Astrocyte (in vitro differentiated cells and primary cell): ENCODE results near the gene DCDC2C. TPM values are rescaled to one million over a fixed set of nuclear protein-coding genes. Genes with fewer than 3 reads are reported as not detected.

Experiments used
- DNase-seq: peaks from one replicate; pipeline ENCODE4 v3.0.0-alpha.2; 2010; ENCODE audit warnings: low read depth
- FAIRE-seq: peaks from 2 replicates; lab custom pipeline; 2011; peaks lifted over from hg19 to GRCh38; lab: Jason Lieb, UNC
- H2AFZ ChIP-seq: 2 replicates; pipeline ENCODE4 v1.6.0; 2012; ENCODE audit warnings: low read depth, low read length, inconsistent platforms
- H3K27ac ChIP-seq: 2 replicates; pipeline ENCODE4 v1.5.1; 2011; ENCODE audit warnings: low read depth, low read length, inconsistent platforms
- H3K27me3 ChIP-seq: 2 replicates; pipeline ENCODE4 v1.6.0; 2011; ENCODE audit warnings: low read length, inconsistent platforms; ENCODE audit not compliant: insufficient read depth
- H3K36me3 ChIP-seq: 2 replicates; pipeline ENCODE4 v1.5.1; 2011; ENCODE audit warnings: low read length, inconsistent platforms; ENCODE audit not compliant: insufficient read depth
- H3K4me1 ChIP-seq: 2 replicates; pipeline ENCODE4 v1.5.1; 2011; ENCODE audit warnings: low read length, inconsistent platforms; ENCODE audit not compliant: insufficient read depth
- H3K4me2 ChIP-seq: 2 replicates; pipeline ENCODE4 v1.6.0; 2012; ENCODE audit warnings: low read length, inconsistent platforms
- H3K4me3 ChIP-seq: 2 replicates; pipeline ENCODE4 v1.5.1; 2011; ENCODE audit warnings: low read depth, mild to moderate bottlenecking, low read length, inconsistent platforms; ENCODE audit not compliant: insufficient read depth
- H3K79me2 ChIP-seq: 2 replicates; pipeline ENCODE4 v1.6.0; 2012; ENCODE audit warnings: mild to moderate bottlenecking, low read length, inconsistent platforms; ENCODE audit not compliant: insufficient read depth
- H3K9ac ChIP-seq: 2 replicates; pipeline ENCODE4 v1.6.0; 2012; ENCODE audit warnings: mild to moderate bottlenecking, low read length, inconsistent platforms
- H3K9me3 ChIP-seq: 2 replicates; pipeline ENCODE4 v1.5.1; 2012; ENCODE audit warnings: low read depth, mild to moderate bottlenecking, low read length, inconsistent platforms; ENCODE audit not compliant: insufficient read depth
- H4K20me1 ChIP-seq: 2 replicates; pipeline ENCODE4 v1.6.0; 2012; ENCODE audit warnings: low read length, inconsistent platforms; ENCODE audit not compliant: insufficient read depth
- H3K27ac Mint-ChIP-seq: one replicate; pipeline ENCODE4 v1.8.0; 2021; ENCODE audit warnings: mild to moderate bottlenecking, mixed read lengths; ENCODE audit not compliant: unreplicated experiment
- H3K27me3 Mint-ChIP-seq: one replicate; pipeline ENCODE4 v1.8.0; 2021; ENCODE audit warnings: low read depth, mixed read lengths; ENCODE audit not compliant: unreplicated experiment
- H3K36me3 Mint-ChIP-seq: one replicate; pipeline ENCODE4 v1.8.0; 2021; ENCODE audit warnings: low read depth, mixed read lengths; ENCODE audit not compliant: unreplicated experiment
- H3K4me1 Mint-ChIP-seq: one replicate; pipeline ENCODE4 v1.8.0; 2021; ENCODE audit warnings: low read depth, mixed read lengths; ENCODE audit not compliant: unreplicated experiment
- H3K4me3 Mint-ChIP-seq: one replicate; pipeline ENCODE4 v1.8.0; 2021; ENCODE audit warnings: mild to moderate bottlenecking, moderate library complexity, mixed read lengths; ENCODE audit not compliant: unreplicated experiment
- H3K9me3 Mint-ChIP-seq: one replicate; pipeline ENCODE4 v1.8.0; 2021; ENCODE audit warnings: mild to moderate bottlenecking, mixed read lengths; ENCODE audit not compliant: unreplicated experiment
- EZH2 ChIP-seq: IDR thresholded peaks from 2 replicates; pipeline ENCODE4 v1.6.1; 2012; ENCODE audit warnings: mild to moderate bottlenecking, low read length, inconsistent platforms; ENCODE audit not compliant: insufficient read depth
- total RNA-seq: library from RNA; stranded (reverse); gene quantifications from 2 replicates; pipeline ENCODE4 v1.2.1, GENCODE V29; 2021
- TF ChIP-seq, protein P1 (sequence below): IDR thresholded peaks from 2 replicates; pipeline ENCODE4 v1.5.1; 2011; ENCODE audit warnings: low read depth, mild to moderate bottlenecking, inconsistent platforms, low read length, moderate library complexity; ENCODE audit not compliant: insufficient read depth

Gene DCDC2C
- total RNA-seq, 1 donor from 2014 or later, result not detected

DNA sequence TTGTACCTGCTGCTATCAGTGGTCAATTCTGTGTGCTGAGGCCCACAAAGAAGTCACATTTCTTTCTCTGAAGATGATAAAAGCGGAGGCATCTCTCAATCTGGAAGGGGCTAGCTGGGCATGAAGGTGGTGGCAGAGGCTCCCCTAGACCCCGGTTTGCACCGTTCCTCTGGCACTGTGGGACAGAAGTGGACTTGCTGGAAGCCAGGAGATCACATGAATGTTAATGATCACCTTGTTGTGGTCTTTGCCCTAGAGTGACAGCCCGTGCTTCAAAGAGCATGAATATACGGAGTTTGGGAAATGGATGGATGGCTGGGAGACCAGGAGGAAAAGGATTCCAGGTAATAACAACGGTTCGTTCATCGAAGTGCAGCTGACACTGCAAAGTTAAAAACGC lies 25.2 kb upstream of the DCDC2C start:
- Histone ChIP-seq H3K27ac (no peak overlapping the region), H4K20me1 (no peaks in the 10 kb centered on the region), H2AFZ (no peak overlapping the region), H3K4me3 (no peak overlapping the region), H3K9ac (no peak overlapping the region), H3K4me2 (no peak overlapping the region), H3K27me3 (no peaks in the 10 kb centered on the region), H3K79me2 (no peaks in the 10 kb centered on the region), H3K9me3 (peaks cover 3% of the 10 kb centered on the region), H3K36me3 (no peaks in the 10 kb centered on the region), H3K4me1 (no peaks in the 10 kb centered on the region)
- no peak overlapping the region for H3K4me3 Mint-ChIP-seq
- no peak for TF ChIP-seq EZH2
- TF ChIP-seq, protein P1, sequence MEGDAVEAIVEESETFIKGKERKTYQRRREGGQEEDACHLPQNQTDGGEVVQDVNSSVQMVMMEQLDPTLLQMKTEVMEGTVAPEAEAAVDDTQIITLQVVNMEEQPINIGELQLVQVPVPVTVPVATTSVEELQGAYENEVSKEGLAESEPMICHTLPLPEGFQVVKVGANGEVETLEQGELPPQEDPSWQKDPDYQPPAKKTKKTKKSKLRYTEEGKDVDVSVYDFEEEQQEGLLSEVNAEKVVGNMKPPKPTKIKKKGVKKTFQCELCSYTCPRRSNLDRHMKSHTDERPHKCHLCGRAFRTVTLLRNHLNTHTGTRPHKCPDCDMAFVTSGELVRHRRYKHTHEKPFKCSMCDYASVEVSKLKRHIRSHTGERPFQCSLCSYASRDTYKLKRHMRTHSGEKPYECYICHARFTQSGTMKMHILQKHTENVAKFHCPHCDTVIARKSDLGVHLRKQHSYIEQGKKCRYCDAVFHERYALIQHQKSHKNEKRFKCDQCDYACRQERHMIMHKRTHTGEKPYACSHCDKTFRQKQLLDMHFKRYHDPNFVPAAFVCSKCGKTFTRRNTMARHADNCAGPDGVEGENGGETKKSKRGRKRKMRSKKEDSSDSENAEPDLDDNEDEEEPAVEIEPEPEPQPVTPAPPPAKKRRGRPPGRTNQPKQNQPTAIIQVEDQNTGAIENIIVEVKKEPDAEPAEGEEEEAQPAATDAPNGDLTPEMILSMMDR, result no peak
- H3K27ac Mint-ChIP-seq, result no peak overlapping the region
- H3K9me3 Mint-ChIP-seq, result peaks cover 5% of the 10 kb centered on the region
- no peaks in the 10 kb centered on the region for H3K36me3 Mint-ChIP-seq
- no peaks in the 10 kb centered on the region for H3K4me1 Mint-ChIP-seq
- peaks cover 19% of the 10 kb centered on the region for H3K27me3 Mint-ChIP-seq
- FAIRE-seq, result no peak
- DNase-seq, result no peak

DNA sequence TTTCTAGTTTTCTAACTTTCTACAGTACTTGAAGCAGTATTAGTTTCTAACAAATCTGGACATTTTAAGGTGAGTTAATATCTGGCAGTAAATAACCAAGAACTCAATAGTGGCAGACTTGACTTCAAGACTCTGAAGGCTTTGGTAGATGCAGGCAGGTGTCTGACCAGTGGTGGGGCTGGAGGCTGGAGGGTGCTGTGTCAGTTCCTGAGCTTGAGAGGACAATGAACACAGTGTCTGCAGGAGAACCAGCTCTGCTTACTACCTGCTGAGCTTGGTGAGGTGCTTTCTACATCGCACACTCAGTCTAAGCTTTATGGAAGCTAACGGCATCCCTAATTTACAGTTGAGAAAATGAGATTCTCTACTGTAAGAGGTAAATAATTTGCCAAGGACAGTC lies 24.2 kb upstream of the DCDC2C start:
- Histone ChIP-seq H3K79me2 (no peaks in the 10 kb centered on the region), H3K9me3 (peaks cover 3% of the 10 kb centered on the region), H3K4me3 (no peak overlapping the region), H3K36me3 (no peaks in the 10 kb centered on the region), H3K4me1 (no peaks in the 10 kb centered on the region), H4K20me1 (no peaks in the 10 kb centered on the region), H2AFZ (no peak overlapping the region), H3K27me3 (no peaks in the 10 kb centered on the region), H3K9ac (no peak overlapping the region), H3K4me2 (no peak overlapping the region), H3K27ac (no peak overlapping the region)
- no peaks in the 10 kb centered on the region for H3K4me1 Mint-ChIP-seq
- TF ChIP-seq, protein P1, result no peak
- TF ChIP-seq EZH2, result no peak
- peaks cover 11% of the 10 kb centered on the region for H3K27me3 Mint-ChIP-seq
- FAIRE-seq, result no peak
- no peak overlapping the region for H3K27ac Mint-ChIP-seq
- peaks cover 5% of the 10 kb centered on the region for H3K9me3 Mint-ChIP-seq
- DNase-seq, result no peak
- no peaks in the 10 kb centered on the region for H3K36me3 Mint-ChIP-seq
- no peak overlapping the region for H3K4me3 Mint-ChIP-seq

DNA sequence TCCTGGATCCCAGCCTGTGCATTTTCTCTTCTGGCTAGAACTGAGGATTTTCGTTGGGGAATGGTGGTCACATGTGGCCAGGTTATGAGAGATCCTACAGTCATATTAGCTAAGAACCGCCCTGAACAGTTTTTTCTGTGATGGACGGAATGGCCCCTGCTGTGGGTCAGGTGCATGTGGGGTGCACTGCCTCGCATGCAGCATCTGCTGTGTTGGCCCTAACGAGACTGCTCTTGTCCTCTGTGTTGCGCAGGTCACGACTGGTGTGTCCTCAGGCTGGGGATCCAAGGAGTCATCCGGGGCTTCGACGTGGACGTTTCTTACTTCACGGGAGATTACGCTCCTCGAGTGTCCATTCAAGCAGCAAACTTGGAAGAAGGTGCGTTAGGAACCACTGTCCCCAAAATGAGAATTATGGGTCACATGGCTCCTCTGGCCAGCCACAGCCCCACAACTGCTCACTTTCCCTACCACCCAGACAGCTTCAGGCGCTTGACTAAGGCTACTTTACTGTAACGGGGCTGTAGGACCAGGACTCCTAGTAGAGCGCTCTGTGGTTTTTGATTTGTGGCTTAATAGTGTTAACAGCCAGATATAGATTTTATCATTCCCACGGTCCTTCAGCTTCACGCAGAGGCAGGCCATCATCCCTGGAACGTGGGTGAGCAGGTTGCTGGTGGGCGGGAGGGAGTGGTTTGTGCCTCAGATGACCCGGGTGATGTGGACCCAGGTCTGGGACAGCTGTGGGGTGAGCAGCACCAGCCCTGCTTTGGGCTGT lies 23.6 kb upstream of the DCDC2C start:
- peaks cover 8% of the 10 kb centered on the region for H3K27me3 Mint-ChIP-seq
- H3K36me3 ChIP-seq, result no peaks in the 10 kb centered on the region
- no peaks in the 10 kb centered on the region for H4K20me1 ChIP-seq
- H3K36me3 Mint-ChIP-seq, result no peaks in the 10 kb centered on the region
- peaks cover 5% of the 10 kb centered on the region for H3K9me3 Mint-ChIP-seq
- H2AFZ ChIP-seq, result no peak overlapping the region
- no peak overlapping the region for H3K4me3 ChIP-seq
- no peak for DNase-seq
- no peaks in the 10 kb centered on the region for H3K4me1 Mint-ChIP-seq
- peak overlapping the region; percentile 24 for H3K27ac Mint-ChIP-seq
- H3K4me2 ChIP-seq, result no peak overlapping the region
- H3K4me3 Mint-ChIP-seq, result no peak overlapping the region
- no peaks in the 10 kb centered on the region for H3K27me3 ChIP-seq
- no peak overlapping the region for H3K27ac ChIP-seq
- no peak for FAIRE-seq
- no peaks in the 10 kb centered on the region for H3K79me2 ChIP-seq
- H3K4me1 ChIP-seq, result no peaks in the 10 kb centered on the region
- no peak overlapping the region for H3K9ac ChIP-seq
- TF ChIP-seq, protein P1, result no peak
- no peak for TF ChIP-seq EZH2
- peaks cover 3% of the 10 kb centered on the region for H3K9me3 ChIP-seq
